HCEC 1CT (cell line): Measurements from ENCODE around the gene KBTBD13.
A peak's percentile ranks its signal among the peaks of the same experiment; 100 is the strongest.

Experiments used
- DNase-seq: peaks from one replicate; pipeline ENCODE4 v3.0.0-alpha.2; 2017

Gene KBTBD13

GRCh38 chr15:65076486-65077290, at the start of gene KBTBD13:
TSS of gene KBTBD13 (plus strand) at chr15:65076746. CDS start at chr15:65076816, 70 bp downstream.
- no peak for DNase-seq

- no peak for DNase-seq
Measured at GRCh38 chr15:65026756-65027155, 49.8 kb upstream of the KBTBD13 start.

- no peak for DNase-seq
Measured at GRCh38 chr15:65027593-65027992, 49.0 kb upstream of the KBTBD13 start.

- DNase-seq = no peak
Measured at GRCh38 chr15:65028338-65028737, 48.2 kb upstream of the KBTBD13 start.

- DNase-seq = peak; percentile 72
Measured at GRCh38 chr15:65028921-65029735, 47.4 kb upstream of the KBTBD13 start, which contains the start of gene MTFMT. TSS of gene MTFMT (minus strand) at chr15:65029639. CDS start at chr15:65029613, 26 bp downstream.

GRCh38 chr15:65029736-65030208, 46.8 kb upstream of the KBTBD13 start:
- DNase-seq = no peak

GRCh38 chr15:65032801-65033537, 43.6 kb upstream of the KBTBD13 start:
- DNase-seq = peak; percentile 81

GRCh38 chr15:65033659-65034269, 42.8 kb upstream of the KBTBD13 start:
- DNase-seq = peak; percentile 72

- no peak for DNase-seq
Measured at GRCh38 chr15:65034719-65035118, 41.8 kb upstream of the KBTBD13 start.

GRCh38 chr15:65037309-65037708, 39.2 kb upstream of the KBTBD13 start:
- no peak for DNase-seq

- no peak for DNase-seq
Measured at GRCh38 chr15:65038428-65038827, 38.1 kb upstream of the KBTBD13 start.

GRCh38 chr15:65038836-65039235, 37.7 kb upstream of the KBTBD13 start:
- DNase-seq = no peak

GRCh38 chr15:65040461-65040860, 36.1 kb upstream of the KBTBD13 start:
- no peak for DNase-seq

GRCh38 chr15:65041787-65042186, 34.8 kb upstream of the KBTBD13 start:
- no peak for DNase-seq

GRCh38 chr15:65042776-65043327, 33.7 kb upstream of the KBTBD13 start:
- peak; percentile 3 for DNase-seq

GRCh38 chr15:65044218-65044617, 32.3 kb upstream of the KBTBD13 start:
- DNase-seq = peak; percentile 87

GRCh38 chr15:65044724-65045481, 31.6 kb upstream of the KBTBD13 start, which contains the start of gene SLC51B:
TSS of gene SLC51B (plus strand) at chr15:65045387. CDS start at chr15:65050005, 4,618 bp downstream.
- peak; percentile 84 for DNase-seq

GRCh38 chr15:65048241-65048640, 28.3 kb upstream of the KBTBD13 start:
- no peak for DNase-seq

GRCh38 chr15:65049418-65049840, 27.1 kb upstream of the KBTBD13 start:
- peak; percentile 93 for DNase-seq

GRCh38 chr15:65050270-65050669, 26.3 kb upstream of the KBTBD13 start:
- DNase-seq = peak; percentile 61

- DNase-seq = no peak
Measured at GRCh38 chr15:65051266-65051665, 25.3 kb upstream of the KBTBD13 start.
